NCI-H460 (cell line): ENCODE measurements around the gene FCN2. TPM values are rescaled to one million over a fixed set of nuclear protein-coding genes. Genes with fewer than 3 reads are reported as not detected.

Source experiments
- DNase-seq: peaks from one replicate; pipeline ENCODE4 v3.0.0-alpha.2; 2016; ENCODE audit warnings: low read depth; ENCODE audit errors: extremely low read depth
- total RNA-seq: library from RNA; depleted of rRNA; stranded (reverse); fragments of >200 nt; shearing (Covaris generic); gene quantifications from 2 replicates; pipeline ENCODE4 v1.2.3, GENCODE V29; 2014

Gene FCN2
- total RNA-seq, 1 experiment from 2014 or later: not detected

DNA sequence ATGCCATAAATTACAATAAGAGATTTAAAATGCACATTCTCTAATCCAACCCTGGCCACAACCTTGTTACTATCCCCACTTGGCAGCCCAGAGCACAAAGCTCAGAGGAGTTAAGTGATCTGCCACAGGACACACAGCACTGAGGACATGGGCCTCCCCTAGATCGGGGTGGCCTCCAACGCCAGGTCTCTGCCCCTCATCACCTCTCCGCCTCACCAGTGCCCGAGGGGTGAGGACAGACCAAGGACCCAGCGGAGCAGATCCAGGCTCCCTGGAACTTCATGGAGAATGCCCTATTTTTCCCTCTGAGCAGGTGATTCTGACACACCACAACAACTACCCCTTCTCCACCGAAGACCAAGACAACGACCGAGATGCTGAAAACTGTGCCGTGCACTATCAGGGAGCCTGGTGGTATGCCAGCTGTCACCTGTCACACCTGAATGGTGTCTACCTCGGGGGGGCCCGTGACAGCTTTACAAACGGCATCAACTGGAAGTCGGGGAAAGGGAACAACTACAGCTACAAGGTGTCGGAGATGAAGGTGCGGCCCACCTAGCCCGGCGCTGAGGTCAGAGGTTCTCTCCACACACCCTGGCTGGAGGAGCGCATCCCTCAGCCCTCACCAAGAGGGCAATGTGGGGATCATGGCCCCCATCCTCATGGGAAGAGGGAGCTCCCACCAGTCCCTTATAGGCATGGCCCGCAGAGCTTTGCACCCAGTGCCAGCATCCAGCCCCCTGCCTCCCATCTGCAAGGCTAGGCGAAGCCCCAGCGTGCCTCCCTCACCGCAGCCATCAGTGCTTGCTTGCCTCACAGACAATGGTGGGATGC is 12.5 kb upstream of the FCN2 start:
- no peak for DNase-seq

- no peak for DNase-seq
These were observed 11.7 kb upstream of the FCN2 start for GRCh38 chr9:134868751-134869553.

- no peak for DNase-seq
These were observed 10.9 kb upstream of the FCN2 start for GRCh38 chr9:134869554-134870300.

DNA sequence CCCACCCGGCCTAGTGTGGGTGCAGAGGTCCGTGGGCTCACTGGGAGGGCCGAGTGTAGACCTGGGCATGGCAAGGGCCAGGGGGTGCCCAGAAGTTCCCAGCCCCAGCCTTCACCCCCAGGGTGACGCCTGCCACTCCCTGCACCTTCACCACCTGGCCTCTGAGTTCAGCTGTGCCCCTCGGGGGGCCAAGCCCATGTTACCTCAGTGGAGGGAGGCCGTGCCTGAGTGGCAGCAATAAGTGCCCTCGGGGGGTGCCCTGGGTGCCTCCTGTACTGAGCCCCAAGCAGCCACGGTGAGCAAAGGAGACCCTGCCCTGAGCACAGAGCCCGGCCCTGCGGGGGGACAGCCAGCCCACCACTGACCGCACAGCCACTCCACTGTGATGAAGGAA is 10.3 kb upstream of the FCN2 start:
- DNase-seq: no peak

DNA sequence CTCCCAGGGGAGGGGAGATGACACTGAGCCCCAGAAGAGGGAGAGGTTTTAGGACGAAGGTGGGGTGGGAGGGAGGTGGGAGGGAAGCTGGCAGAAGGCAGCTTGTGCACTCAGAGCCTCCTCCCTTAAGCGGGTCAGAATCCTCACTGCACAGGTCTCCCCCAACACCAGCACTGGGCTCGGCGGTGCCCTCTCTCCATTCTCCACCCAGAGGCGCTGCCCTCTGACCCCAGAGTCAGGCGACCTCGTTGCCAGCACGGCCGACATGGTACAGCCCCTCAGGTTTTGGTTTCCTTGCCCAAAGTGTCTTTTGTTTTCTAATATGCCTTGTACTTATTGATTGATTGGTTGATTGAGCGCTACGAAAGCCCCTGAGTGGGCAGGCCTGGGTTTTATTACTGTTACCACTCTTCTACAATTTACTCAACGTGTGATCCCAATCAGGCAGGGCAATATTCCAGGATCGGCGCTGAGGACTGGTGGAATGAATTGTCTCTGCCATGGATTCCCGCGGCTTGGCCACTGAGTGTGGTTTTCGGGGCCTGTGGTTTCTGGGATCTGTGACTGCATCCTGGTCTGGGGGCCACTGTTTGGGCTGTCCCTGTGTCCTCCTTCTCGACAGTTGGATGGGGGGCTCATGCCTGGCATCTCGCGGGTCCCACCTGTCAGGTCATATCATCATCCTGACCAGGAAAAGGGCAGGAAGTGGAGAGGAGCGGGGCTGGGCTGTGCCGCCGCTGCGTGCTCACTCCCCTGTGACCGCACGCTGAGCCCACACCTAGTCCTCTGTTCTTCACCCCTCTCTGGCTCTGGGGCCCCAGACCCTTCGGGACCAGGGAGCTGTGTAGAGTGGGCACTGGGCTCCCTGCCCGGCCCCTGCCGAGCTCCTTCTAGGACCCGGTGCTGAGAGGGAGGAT is 9.6 kb upstream of the FCN2 start:
- no peak for DNase-seq

- no peak for DNase-seq
These were observed 8.8 kb upstream of the FCN2 start for GRCh38 chr9:134871697-134872340.

DNA sequence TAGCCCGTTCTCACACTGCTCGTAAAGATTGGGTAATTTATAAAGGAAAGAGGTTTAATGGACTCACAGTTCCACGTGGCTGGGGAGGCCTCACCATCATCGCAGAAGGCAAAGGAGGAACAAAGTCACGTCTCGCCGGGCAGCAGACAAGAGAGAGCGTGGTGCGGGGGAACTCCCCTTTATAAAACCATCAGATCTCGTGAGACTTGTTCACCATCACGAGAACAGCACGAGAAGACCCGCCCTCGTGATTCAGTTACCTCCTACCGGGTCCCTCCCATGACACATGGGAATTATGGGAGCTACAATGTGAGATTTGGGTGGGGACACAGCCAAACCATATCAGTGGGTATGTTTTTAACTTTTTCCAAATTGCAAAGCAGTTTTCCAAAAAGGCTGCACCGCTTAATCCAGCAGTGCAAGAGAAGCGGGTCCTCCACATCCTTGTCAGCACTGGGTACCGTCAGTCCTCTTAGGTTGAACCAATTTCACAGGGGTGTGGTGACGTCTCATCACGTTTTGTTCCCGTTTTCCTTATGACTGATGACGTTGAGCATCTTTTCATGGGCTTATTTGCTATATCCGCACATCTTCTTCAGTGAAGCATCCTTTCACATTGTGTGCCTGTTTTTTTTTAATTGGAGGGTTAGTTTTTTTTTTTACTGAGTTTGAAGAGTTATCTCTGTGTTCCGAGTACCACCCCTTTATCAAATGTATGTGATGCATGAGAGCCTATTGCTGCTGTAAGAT is 8.0 kb upstream of the FCN2 start:
- DNase-seq: no peak

- no peak for DNase-seq
These were observed 5.2 kb upstream of the FCN2 start for GRCh38 chr9:134875371-134875770.

- no peak for DNase-seq
These were observed 3.1 kb upstream of the FCN2 start for GRCh38 chr9:134877541-134877940.

- no peak for DNase-seq
These were observed 736 bp upstream of the FCN2 start for GRCh38 chr9:134879664-134880483.

DNA sequence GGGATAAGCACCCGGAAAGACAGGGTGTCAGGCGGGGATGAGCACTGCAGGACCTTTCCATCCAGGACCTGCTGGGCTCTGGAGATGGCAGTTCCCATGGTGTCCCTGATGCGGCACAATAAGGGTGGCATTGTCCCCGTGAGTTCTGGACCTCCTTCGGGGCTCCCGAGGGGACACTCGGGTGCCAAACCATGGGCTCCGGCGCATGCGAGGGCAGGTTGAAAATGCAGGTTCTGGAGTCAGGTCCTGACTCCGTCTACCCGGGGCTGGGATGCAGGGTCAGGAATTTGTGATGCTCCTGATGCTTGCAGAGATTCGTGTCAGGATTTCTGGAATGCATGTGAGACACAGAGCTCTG is 682 bp downstream of the FCN2 start:
- DNase-seq: no peak

DNA sequence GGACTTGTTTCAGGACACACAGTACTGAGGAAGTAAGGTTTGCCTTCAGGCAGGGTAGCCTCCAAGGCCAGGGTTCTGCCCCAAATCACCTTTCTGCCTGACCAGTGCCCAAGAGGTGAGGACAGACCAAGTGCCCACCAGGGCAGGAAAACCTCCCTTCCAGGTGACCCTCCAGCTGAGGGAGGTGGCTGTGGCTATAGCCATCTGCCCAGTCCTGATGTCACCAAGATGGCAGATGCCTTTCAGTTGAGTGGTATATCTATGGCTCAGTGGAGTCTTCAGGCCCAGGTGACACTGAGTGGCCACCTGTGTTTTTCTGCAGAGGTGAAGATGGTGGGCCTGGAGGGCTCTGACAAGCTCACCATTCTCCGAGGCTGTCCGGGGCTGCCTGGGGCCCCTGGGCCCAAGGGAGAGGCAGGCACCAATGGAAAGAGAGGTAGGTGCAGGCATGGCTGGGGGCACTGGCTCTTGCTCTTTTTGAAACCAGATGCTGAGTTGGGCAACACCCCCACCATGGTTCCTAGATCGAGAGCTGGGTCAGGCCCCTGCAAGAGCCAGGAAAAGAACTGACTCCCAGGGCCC is 1.7 kb downstream of the FCN2 start:
- no peak for DNase-seq

DNA sequence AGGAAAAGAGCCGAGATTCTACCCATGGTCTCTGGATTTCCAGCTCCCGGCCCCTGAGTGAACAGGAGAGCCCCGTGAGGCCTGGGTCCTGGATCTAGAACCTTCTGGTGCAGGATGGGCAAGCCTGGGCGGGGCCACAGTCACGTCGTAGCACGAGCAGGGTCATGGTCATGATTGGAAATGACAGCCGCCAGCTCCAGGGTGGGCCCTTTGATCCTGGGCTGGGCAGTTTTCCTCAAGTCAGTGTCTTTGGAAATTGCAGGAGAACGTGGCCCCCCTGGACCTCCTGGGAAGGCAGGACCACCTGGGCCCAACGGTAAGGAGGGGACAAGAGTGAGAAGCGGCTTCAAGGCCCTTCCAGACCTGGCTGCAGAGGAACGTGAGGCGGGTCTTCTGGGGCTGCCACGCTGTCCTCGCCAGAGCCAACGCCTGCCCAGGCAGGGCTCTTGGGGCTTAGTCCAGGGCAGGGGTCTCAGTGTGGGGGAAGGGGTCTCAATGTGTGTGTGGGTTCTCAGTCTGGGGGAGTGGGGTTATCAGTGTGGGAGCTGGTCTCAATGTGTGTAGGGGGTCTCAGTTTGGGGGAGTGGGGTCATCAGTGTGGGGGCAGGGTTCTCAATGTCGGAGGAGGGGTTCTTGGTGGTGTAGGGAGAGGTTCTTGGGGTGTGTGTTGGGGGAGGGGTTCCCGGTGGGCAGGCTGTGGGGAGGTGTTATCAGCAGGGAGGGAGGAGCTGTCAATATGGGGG is 2.6 kb downstream of the FCN2 start:
- no peak for DNase-seq

GRCh38 chr9:134884492-134884891 is 3.9 kb downstream of the FCN2 start:
- no peak for DNase-seq

GRCh38 chr9:134885001-134885678 is 4.5 kb downstream of the FCN2 start:
- DNase-seq: no peak

DNA sequence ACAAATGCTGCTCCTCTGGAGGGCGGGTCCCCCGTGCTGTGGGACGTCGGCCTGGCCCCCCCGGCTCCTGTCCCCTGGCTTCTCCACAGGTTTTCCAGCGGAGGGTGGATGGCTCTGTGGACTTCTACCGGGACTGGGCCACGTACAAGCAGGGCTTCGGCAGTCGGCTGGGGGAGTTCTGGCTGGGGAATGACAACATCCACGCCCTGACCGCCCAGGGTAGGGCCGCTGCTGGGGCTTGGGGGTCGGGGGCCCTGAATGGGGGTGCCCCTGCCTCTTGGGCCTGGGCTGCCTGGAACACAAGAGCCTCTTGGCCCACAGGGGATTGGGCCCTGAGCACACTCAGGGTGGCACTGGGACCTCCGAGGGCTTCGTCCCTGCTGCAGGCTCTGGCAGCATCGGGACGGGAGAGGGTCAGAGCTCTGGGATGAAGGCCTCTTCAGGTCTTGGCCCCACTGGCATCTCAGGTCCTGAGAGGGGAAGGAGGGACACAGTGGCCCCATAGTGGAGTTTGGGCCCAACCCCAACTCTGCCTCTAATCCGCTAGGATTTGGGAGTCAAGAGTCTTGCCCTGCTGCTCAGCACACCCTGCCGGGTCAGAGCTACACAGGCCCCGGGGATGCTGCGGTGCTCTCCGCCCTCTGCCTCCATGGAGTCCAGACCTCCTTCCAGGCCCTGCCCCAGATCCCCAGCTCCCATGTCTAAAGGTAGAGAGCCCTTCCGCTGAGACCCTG is 5.2 kb downstream of the FCN2 start:
- no peak for DNase-seq
